Lower leg skin (tissue), 3 donors: ENCODE data around the gene LYPD8.

Experiments used
- POLR2A ChIP-seq, 2 donors: fragments of 450-650 bp; IDR thresholded peaks; one replicate each; pipeline ENCODE4 v1.6.1; 2016 to 2017; ENCODE audit warnings: antibody characterized with exemption in 2 of 2, mild to moderate bottlenecking in 1 of 2, moderate library complexity in 1 of 2
- TF ChIP-seq, protein P1 (sequence below), 3 donors: fragments of 450-650 bp; IDR thresholded peaks; one replicate each; pipeline ENCODE4 v1.5.1; 2016; ENCODE audit warnings: antibody characterized with exemption in 3 of 3, mild to moderate bottlenecking in 3 of 3, moderate library complexity in 2 of 3

DNA sequence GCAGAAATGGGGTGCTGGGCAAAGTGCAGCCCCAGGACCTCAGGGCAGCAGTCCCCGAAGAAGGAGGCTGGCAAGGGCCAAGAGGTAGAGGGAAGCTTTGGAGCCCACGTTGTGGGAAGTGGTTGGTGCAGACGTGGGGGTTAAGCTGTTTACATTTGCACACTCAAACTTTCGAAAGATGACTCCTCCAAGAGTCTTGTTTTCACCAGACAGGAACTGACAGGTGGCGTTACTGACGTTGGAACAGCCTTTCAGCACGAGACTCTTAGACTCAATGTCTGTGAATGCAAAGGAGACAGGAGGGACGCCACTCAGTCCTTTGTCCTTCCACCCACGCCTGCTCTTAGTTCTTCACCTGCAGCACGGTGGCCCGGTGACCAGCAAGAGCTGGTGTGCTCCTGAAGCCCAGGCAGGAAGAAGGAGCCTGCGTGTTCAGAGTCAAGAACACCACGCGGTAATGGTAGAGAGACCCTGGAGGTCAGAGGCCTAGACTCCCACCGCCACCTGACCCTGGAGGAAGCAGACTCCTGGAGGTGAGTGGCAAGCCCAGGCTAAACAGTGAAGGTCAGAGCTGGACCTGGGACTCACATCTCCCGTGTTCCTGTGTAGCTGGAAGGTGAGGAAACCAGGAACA is 15.9 kb downstream of the LYPD8 start:
- TF ChIP-seq, protein P1, sequence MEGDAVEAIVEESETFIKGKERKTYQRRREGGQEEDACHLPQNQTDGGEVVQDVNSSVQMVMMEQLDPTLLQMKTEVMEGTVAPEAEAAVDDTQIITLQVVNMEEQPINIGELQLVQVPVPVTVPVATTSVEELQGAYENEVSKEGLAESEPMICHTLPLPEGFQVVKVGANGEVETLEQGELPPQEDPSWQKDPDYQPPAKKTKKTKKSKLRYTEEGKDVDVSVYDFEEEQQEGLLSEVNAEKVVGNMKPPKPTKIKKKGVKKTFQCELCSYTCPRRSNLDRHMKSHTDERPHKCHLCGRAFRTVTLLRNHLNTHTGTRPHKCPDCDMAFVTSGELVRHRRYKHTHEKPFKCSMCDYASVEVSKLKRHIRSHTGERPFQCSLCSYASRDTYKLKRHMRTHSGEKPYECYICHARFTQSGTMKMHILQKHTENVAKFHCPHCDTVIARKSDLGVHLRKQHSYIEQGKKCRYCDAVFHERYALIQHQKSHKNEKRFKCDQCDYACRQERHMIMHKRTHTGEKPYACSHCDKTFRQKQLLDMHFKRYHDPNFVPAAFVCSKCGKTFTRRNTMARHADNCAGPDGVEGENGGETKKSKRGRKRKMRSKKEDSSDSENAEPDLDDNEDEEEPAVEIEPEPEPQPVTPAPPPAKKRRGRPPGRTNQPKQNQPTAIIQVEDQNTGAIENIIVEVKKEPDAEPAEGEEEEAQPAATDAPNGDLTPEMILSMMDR (IDR thresholded peaks at IDR 0.05) = no peak
- no peak for TF ChIP-seq POLR2A (IDR thresholded peaks at IDR 0.05)
